Endothelial cell (in vitro differentiated cells): ENCODE results near the gene TSNAX. TPM values are rescaled to one million over a fixed set of nuclear protein-coding genes. Genes with fewer than 3 reads are reported as not detected.

Experiments
- DNase-seq: peaks from one replicate; pipeline ENCODE4 v3.0.0; 2021; ENCODE audit warnings: low spot score
- H3K27ac Mint-ChIP-seq: one replicate; pipeline ENCODE4 v1.8.0; 2021; ENCODE audit warnings: mixed read lengths, inconsistent platforms; ENCODE audit not compliant: unreplicated experiment
- H3K27me3 Mint-ChIP-seq: one replicate; pipeline ENCODE4 v1.8.0; 2021; ENCODE audit warnings: mild to moderate bottlenecking, moderate library complexity, mixed read lengths, inconsistent platforms; ENCODE audit not compliant: unreplicated experiment
- H3K36me3 Mint-ChIP-seq: one replicate; pipeline ENCODE4 v1.8.0; 2021; ENCODE audit warnings: mild to moderate bottlenecking, low read depth, mixed read lengths, inconsistent platforms; ENCODE audit not compliant: unreplicated experiment
- H3K4me1 Mint-ChIP-seq: one replicate; pipeline ENCODE4 v1.8.0; 2021; ENCODE audit warnings: mild to moderate bottlenecking, mixed read lengths, inconsistent platforms; ENCODE audit not compliant: unreplicated experiment
- H3K4me3 Mint-ChIP-seq: one replicate; pipeline ENCODE4 v1.8.0; 2021; ENCODE audit warnings: mild to moderate bottlenecking, mixed read lengths, inconsistent platforms; ENCODE audit not compliant: unreplicated experiment
- H3K9me3 Mint-ChIP-seq: one replicate; pipeline ENCODE4 v1.8.0; 2021; ENCODE audit warnings: mixed read lengths, inconsistent platforms; ENCODE audit not compliant: unreplicated experiment
- total RNA-seq: library from RNA; stranded (reverse); fragmentation: NEBNext Ultra II Directional; extraction: Animal tissue kit (Norgen Biotek cat#: 25700); gene quantifications from one replicate; pipeline ENCODE4 v1.2.1, GENCODE V29; 2021; ENCODE audit not compliant: unreplicated experiment
- TF ChIP-seq, protein P1 (sequence below): fragments of 200-600 bp; sonication (generic); IDR thresholded peaks from one replicate; pipeline ENCODE4 v1.5.0; 2021; ENCODE audit warnings: antibody characterized with exemption; ENCODE audit not compliant: unreplicated experiment

Gene TSNAX
- total RNA-seq, 1 donor from 2014 or later: 35.4 TPM

DNA sequence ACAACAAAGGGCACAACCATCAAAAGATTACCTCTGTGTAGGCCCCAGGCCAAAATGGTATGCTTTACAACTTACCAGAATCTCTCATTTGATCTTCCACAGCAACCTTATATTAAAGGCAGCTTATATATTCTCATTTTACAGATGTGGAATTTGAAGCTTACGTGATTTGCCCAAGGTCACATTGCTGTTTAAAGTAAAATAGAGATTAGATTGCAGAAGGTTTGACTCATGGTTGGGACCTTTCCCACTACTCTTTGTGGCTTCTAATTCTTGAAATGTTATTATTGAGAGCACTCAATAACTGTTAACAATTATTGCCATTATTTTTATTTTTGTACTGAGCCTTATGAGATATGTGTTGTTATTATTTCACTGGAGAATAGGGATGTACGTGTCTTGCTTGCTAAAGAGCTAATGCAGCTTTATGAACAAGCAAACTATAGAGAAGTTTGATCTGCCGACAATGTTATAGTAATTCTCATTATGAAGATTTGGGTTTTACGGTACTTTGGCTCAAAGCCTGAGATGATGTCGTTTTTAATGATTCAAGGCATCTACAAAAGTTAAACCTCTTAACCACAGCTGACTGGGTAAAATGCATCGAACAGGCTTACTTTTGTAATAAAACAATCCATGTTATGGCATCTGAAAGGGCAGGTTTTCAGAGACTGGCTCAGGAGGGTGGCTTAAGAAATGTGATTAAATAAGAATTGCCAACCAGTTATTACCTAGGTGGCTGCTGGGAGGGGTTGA, 43.3 kb upstream of the TSNAX start:
- no peaks in the 10 kb centered on the region for H3K27me3 Mint-ChIP-seq
- no peak for DNase-seq
- no peaks in the 10 kb centered on the region for H3K9me3 Mint-ChIP-seq
- no peaks in the 10 kb centered on the region for H3K36me3 Mint-ChIP-seq
- TF ChIP-seq, protein P1, sequence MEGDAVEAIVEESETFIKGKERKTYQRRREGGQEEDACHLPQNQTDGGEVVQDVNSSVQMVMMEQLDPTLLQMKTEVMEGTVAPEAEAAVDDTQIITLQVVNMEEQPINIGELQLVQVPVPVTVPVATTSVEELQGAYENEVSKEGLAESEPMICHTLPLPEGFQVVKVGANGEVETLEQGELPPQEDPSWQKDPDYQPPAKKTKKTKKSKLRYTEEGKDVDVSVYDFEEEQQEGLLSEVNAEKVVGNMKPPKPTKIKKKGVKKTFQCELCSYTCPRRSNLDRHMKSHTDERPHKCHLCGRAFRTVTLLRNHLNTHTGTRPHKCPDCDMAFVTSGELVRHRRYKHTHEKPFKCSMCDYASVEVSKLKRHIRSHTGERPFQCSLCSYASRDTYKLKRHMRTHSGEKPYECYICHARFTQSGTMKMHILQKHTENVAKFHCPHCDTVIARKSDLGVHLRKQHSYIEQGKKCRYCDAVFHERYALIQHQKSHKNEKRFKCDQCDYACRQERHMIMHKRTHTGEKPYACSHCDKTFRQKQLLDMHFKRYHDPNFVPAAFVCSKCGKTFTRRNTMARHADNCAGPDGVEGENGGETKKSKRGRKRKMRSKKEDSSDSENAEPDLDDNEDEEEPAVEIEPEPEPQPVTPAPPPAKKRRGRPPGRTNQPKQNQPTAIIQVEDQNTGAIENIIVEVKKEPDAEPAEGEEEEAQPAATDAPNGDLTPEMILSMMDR: no peak
- H3K4me1 Mint-ChIP-seq: no peaks in the 10 kb centered on the region
- no peak overlapping the region for H3K27ac Mint-ChIP-seq
- no peak overlapping the region for H3K4me3 Mint-ChIP-seq

DNA sequence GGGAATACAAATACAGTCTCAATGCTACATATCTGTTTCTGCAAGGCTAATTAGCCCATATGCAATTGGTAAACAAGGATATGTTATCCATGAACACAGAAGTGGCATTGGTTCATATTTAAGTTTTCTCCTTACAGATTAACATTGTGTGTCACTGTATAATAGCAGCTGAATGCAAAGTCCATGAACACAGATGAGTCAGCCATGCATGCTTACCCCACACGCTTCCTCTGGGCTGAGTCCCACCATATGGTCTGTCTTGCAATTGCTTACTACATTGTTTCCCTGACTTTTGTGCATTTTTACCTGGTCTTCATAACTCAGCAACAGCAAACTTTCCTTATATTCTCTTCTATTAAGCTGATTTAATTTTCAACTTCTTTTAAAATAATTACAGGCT, 41.5 kb upstream of the TSNAX start:
- TF ChIP-seq, protein P1: no peak
- Mint-ChIP-seq H3K27me3 (no peaks in the 10 kb centered on the region), H3K9me3 (no peaks in the 10 kb centered on the region), H3K4me3 (no peak overlapping the region), H3K36me3 (no peaks in the 10 kb centered on the region), H3K27ac (no peak overlapping the region), H3K4me1 (no peaks in the 10 kb centered on the region)
- no peak for DNase-seq

DNA sequence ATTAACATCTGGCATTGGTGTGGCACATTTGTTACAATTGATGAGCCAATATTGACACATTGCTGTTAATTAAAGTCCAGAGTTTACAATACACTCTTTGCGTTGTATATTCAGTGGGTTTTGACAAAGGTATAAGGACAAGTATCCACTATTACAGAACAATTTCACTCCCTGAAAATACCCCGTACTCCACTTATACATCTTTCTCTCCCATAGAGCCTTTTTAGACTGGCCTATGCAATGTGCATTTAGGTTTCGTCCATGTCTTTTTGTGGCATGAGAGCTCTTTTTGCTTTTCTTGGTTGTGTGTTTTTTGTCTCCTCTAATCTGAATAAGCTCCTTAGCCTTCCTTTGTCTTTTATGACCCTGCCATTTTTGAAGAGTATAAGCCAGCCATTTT, 40.6 kb upstream of the TSNAX start:
- H3K9me3 Mint-ChIP-seq: no peaks in the 10 kb centered on the region
- no peaks in the 10 kb centered on the region for H3K27me3 Mint-ChIP-seq
- no peaks in the 10 kb centered on the region for H3K4me1 Mint-ChIP-seq
- DNase-seq: no peak
- no peaks in the 10 kb centered on the region for H3K36me3 Mint-ChIP-seq
- TF ChIP-seq, protein P1: no peak
- H3K4me3 Mint-ChIP-seq: no peak overlapping the region
- no peak overlapping the region for H3K27ac Mint-ChIP-seq

DNA sequence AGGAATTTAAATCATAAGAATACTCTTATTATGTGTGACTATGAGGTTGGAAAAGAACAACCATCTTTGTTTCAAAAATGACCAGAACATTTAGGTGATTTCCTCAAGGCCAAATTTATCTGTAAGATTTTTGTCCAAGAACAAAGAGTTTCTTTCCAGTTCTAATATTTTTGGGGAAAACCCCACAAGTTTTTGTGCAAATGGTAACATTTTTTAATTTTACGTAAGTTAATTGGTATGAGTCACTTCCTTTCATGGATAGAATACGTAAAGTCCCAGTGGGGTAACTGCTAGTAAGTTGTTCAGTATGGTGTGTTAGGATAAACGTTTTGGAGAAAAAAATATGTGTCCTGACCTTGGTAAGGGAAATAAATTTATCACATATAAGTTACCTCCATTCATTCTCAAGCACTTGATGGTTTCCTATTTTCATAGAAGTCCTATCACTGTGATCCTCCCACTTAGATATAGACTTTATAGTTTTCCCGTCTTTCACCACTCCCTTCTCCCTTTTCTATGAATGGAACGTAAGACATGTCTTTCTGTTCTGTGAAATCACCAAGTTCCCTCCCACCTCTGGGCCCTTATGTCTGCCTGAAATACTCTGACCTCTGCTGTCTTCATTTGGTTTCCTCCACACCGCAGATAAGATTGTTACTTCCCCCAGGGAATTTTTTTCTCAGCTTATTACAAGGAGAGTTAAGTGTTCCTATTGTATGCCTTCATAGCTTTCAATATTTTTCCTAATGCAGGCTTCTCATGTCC, 34.9 kb upstream of the TSNAX start:
- TF ChIP-seq, protein P1: no peak
- no peaks in the 10 kb centered on the region for H3K36me3 Mint-ChIP-seq
- DNase-seq: no peak
- H3K9me3 Mint-ChIP-seq: peaks cover 6% of the 10 kb centered on the region
- peaks cover 2% of the 10 kb centered on the region for H3K27me3 Mint-ChIP-seq
- H3K27ac Mint-ChIP-seq: no peak overlapping the region
- no peak overlapping the region for H3K4me3 Mint-ChIP-seq
- H3K4me1 Mint-ChIP-seq: peaks cover 3% of the 10 kb centered on the region
